T-helper 1 cell treated with Interleukin-12 subunit alpha and Interleukin-12 subunit beta and Interleukin-4 antibody, amounts not matched to agents 30 μg/mL and 1 μg/mL, for 36 hours (primary cell): ENCODE measurements around the gene HCN2.

ENCODE experiments used
- H3K27ac Mint-ChIP-seq: one replicate; pipeline ENCODE4 v1.8.0; 2021; ENCODE audit warnings: mild to moderate bottlenecking, mixed read lengths
- H3K27me3 Mint-ChIP-seq: one replicate; pipeline ENCODE4 v1.8.0; 2021; ENCODE audit warnings: low read depth, mixed read lengths
- H3K36me3 Mint-ChIP-seq: one replicate; pipeline ENCODE4 v1.8.0; 2021; ENCODE audit warnings: low read depth, mixed read lengths
- H3K4me1 Mint-ChIP-seq: one replicate; pipeline ENCODE4 v1.8.0; 2021; ENCODE audit warnings: low read depth, mixed read lengths
- H3K4me3 Mint-ChIP-seq: one replicate; pipeline ENCODE4 v1.8.0; 2021; ENCODE audit warnings: mild to moderate bottlenecking, moderate library complexity, mixed read lengths
- H3K9me3 Mint-ChIP-seq: one replicate; pipeline ENCODE4 v1.8.0; 2021; ENCODE audit warnings: mixed read lengths

HCN2 gene

DNA sequence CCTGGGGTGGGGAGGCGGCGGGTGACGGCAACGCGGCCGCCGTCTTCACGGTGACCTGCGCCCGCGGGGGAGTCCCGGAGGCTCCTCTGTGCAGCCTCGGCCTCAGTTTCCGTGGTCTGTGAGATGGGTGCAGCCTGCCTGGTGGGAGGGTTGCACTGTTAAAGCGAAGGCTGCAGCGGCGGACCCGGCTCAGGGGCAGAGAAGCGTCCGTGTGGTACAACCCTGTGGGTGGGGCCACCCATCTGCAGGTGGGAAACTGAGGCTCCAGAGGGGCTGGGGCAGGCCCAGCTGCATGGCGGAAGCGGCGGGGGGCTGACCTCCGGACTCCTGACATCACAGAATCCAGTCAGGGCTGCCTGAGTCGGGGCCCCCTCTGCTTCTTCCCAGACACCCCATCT is 50.5 kb downstream of the HCN2 start:
- H3K4me1 Mint-ChIP-seq = peaks cover 3% of the 10 kb centered on the region
- no peaks in the 10 kb centered on the region for H3K36me3 Mint-ChIP-seq
- H3K27me3 Mint-ChIP-seq = peaks cover 4% of the 10 kb centered on the region
- H3K9me3 Mint-ChIP-seq = no peaks in the 10 kb centered on the region
- no peak overlapping the region for H3K27ac Mint-ChIP-seq
- H3K4me3 Mint-ChIP-seq = no peak overlapping the region

DNA sequence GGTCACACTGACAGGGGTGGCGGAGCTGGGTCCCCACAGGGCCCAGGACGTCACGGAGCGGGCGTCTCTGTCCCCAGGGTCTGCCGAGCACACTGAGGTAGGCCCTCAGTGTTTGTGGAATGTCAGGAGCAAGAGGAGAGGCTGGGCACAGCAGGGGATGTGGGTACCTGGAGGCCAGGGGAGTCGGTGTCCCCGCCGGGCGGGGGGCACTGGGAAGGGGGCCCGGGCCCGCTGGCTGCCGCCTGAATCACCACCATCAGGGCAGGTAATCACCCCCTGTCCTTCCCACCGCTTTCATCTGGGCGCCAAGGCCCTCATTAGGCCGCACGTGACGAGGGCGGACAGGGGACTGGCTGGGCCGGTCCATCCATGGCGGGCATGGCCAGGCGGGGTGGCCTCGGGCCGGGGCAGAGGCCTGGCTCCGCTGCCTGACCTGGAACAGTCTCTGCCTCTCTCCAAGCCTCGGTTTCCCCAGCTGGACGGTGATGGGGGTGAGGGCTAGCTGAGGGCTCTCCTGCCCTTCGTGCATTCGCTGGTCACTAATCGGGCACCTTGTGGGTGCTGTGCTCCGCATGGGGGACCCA is 51.0 kb downstream of the HCN2 start:
- Mint-ChIP-seq H3K4me1 (peaks cover 3% of the 10 kb centered on the region), H3K4me3 (no peak overlapping the region), H3K27me3 (peaks cover 4% of the 10 kb centered on the region), H3K9me3 (no peaks in the 10 kb centered on the region), H3K36me3 (no peaks in the 10 kb centered on the region), H3K27ac (no peak overlapping the region)

DNA sequence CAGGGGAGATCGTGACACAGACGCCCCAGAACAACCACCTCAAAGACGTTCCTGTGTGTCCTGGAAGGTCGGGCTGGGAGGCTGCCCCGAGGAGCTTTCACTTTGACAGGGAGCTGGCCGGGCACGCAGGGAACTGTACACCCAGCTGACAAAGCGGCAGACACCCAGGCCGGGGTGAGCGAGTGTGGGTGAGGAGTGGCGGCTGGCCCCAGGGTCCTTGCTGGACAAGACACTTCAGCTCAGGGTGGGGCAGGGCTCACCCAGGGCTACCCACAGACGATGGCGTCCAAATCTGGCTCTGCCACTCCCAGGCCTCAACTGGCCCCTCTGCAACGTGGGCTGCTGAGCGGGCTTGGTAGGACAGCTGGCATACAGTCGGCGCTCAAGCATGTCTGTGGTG is 52.0 kb downstream of the HCN2 start:
- peaks cover 3% of the 10 kb centered on the region for H3K4me1 Mint-ChIP-seq
- no peak overlapping the region for H3K27ac Mint-ChIP-seq
- peaks cover 2% of the 10 kb centered on the region for H3K36me3 Mint-ChIP-seq
- H3K27me3 Mint-ChIP-seq = peaks cover 4% of the 10 kb centered on the region
- H3K9me3 Mint-ChIP-seq = no peaks in the 10 kb centered on the region
- no peak overlapping the region for H3K4me3 Mint-ChIP-seq

DNA sequence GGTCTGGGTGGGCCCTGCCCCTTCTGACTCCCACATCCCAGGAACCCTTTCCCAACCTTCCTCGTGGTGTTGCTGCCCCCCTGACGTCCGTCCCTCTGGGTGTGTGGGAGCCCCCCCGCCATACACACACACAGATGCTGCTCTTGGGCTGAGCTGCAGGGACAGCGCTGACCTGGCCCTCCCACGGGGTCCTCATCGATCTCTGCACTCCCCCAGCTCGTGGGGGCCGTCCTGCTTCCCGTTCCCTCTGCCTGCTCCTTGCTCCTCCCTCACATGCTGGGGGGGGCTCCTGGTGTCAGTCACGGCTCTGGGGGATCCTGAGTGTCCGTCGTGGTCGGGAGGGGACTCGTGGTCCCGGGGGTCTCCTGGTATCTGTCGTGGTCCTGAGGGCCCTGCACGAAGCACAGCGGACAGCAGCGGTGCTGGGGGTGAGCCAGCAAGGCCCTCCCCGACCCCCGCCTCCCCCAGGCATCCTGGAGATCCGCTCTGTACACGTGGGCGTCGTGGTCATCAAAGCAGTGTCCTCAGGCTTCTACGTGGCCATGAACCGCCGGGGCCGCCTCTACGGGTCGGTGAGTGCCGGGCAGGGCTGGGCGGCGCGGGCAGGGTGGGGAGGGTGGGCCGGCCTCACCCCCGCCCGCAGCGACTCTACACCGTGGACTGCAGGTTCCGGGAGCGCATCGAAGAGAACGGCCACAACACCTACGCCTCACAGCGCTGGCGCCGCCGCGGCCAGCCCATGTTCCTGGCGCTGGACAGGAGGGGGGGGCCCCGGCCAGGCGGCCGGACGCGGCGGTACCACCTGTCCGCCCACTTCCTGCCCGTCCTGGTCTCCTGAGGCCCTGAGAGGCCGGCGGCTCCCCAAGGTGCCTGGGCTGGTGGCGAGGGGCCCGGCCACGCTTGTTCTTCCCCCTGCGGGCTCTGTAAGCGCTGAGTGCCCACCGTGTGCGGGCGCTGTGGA is 53.4 kb downstream of the HCN2 start:
- H3K4me3 Mint-ChIP-seq = no peak overlapping the region
- no peak overlapping the region for H3K27ac Mint-ChIP-seq
- H3K27me3 Mint-ChIP-seq = no peaks in the 10 kb centered on the region
- H3K9me3 Mint-ChIP-seq = no peaks in the 10 kb centered on the region
- peaks cover 3% of the 10 kb centered on the region for H3K4me1 Mint-ChIP-seq
- H3K36me3 Mint-ChIP-seq = peaks cover 2% of the 10 kb centered on the region

DNA sequence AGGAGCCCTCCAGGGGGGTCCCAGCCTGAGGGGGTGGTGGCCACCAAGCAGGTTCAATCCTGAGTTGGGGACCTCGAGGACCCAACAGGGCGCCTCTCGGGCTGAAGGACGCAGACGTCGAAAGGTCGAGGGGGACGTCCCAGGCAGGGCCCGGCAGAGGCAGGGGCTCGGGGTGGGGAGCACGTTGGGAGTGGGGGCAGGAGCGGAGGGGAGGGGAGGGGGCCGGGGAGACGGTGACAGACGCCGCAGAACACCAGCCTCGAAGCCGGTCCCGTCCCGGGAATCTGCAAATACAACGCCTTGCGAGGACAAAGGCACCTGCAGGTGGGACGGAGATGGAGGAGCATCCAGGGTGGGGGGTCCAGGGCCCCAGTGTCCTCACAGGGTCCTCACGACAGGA is 54.1 kb downstream of the HCN2 start:
- no peaks in the 10 kb centered on the region for H3K9me3 Mint-ChIP-seq
- no peak overlapping the region for H3K27ac Mint-ChIP-seq
- H3K4me1 Mint-ChIP-seq = peaks cover 3% of the 10 kb centered on the region
- H3K27me3 Mint-ChIP-seq = no peaks in the 10 kb centered on the region
- no peak overlapping the region for H3K4me3 Mint-ChIP-seq
- peaks cover 2% of the 10 kb centered on the region for H3K36me3 Mint-ChIP-seq

DNA sequence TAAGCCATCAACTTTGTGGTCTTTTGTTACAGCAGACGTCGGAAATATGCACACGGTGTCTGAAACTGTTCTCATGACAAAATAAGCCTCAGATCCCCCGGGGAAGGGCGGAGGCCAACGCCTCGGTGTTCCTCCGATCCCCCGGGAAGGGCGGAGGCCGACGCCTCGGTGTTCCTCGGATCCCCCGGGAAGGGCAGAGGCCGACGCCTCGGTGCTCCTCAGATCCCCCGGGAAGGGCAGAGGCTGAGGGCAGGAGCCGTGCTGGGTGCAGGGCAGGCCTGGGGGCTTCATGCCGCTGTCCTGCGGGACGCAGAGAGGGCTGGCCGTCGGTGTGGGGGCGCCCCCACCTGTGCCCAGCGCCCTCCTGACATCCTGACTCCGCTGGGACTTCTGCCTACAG is 54.7 kb downstream of the HCN2 start:
- Mint-ChIP-seq H3K4me1 (peaks cover 1% of the 10 kb centered on the region), H3K27me3 (no peaks in the 10 kb centered on the region), H3K9me3 (no peaks in the 10 kb centered on the region), H3K36me3 (peaks cover 2% of the 10 kb centered on the region), H3K4me3 (no peak overlapping the region), H3K27ac (no peak overlapping the region)

DNA sequence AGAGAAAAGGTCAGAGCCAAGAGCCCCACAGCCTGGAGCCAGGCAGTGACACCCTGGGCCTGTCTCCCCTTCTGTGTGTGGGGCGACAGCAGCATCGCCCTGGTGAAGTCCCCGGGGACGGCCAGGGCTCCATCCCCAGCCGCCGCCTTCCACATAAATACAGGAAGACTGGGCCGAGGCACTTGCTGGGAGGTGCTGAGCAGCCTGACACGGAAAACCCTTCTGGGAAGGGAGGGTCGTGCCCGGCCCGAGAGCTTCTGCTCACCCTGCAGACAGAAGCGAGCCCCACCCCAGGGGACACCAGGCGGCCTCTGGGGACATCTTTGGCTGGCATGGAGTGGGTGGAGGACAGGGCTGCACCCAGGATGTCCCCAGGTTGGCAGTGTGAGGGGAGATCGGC is 55.1 kb downstream of the HCN2 start:
- Mint-ChIP-seq H3K27me3 (no peaks in the 10 kb centered on the region), H3K27ac (no peak overlapping the region), H3K36me3 (peaks cover 2% of the 10 kb centered on the region), H3K9me3 (no peaks in the 10 kb centered on the region), H3K4me3 (no peak overlapping the region), H3K4me1 (no peaks in the 10 kb centered on the region)

DNA sequence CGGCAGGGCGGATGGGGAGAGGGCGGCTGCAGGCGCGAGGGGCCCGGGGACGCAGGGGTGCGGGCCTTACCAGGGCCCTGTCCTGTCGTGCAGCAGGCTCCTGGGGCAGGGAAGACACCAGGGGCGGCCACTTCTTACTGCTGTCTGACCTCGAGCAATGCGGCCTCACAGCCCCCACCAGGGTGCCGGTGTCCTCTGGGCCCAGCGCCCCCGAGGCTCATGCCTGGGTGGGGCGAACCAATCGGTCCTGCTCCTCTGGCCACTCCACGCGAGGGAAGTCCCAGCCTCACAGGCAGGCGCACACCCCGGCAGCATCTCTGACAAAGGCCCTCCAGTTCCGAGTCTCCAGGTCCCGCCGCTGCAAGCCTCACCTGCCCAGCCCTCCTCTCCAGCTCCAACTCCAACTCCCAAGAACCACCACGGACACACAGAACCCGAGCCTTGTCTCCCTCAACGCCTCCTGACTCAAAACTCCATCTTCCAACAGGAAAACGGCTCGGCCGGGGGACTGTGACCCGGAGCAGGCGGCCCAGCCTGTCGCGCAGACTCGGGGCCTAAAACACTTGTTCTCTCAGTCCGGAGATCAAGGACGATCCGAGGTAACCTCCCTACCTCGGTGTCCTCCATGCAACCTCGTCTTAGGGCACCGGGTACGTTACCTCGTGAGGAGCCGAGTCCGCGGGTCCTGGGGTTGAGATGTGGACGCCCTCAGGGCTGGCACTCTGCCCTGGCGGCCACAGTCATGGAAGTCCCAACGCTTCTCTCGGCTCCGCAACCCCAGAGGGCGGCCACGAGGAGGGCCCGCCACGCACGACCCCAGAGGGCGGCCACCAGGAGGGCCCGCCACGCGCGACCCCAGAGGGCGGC is 56.5 kb downstream of the HCN2 start:
- no peak overlapping the region for H3K4me3 Mint-ChIP-seq
- no peak overlapping the region for H3K27ac Mint-ChIP-seq
- no peaks in the 10 kb centered on the region for H3K4me1 Mint-ChIP-seq
- peaks cover 5% of the 10 kb centered on the region for H3K36me3 Mint-ChIP-seq
- no peaks in the 10 kb centered on the region for H3K9me3 Mint-ChIP-seq
- no peaks in the 10 kb centered on the region for H3K27me3 Mint-ChIP-seq

DNA sequence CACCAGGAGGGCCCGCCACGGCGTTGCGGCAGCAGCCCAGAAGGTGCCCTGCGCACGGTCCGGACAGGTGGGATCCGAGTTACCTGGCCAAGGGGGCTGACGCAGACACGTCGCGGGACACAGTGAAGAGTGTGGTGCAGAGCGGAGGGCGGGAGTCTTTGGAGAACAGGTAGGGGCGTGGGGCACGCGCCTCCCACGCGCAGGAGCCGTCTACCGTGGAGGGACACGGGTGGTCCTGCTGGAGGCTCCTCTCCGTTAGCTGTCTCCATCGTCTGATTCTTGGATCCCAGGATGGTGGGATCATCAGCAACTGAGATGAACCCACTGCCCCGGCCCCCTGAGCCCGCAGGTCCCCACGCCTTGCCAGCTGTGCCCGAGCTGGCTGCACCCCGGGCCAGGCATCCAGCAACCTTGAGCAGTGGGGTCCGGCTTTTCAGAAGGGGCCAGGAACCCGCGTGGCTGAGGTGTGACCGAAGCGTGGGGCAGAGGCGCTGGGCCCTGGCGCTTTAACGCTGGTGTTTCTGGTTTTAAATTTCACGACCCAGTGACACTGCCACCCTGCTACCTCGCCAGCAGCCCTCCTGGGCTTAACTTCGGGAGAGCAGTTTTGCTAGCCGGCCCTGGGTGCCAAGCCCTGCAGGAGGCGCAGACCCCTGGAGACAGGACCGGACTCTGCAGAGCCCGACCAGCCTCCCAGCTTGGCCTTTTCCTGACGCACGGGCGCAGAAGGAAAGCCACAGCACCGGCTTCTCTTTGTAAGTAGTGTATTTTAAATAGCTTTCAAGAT is 57.3 kb downstream of the HCN2 start:
- Mint-ChIP-seq H3K4me1 (no peaks in the 10 kb centered on the region), H3K27me3 (no peaks in the 10 kb centered on the region), H3K36me3 (peaks cover 5% of the 10 kb centered on the region), H3K27ac (no peak overlapping the region), H3K9me3 (no peaks in the 10 kb centered on the region), H3K4me3 (no peak overlapping the region)

DNA sequence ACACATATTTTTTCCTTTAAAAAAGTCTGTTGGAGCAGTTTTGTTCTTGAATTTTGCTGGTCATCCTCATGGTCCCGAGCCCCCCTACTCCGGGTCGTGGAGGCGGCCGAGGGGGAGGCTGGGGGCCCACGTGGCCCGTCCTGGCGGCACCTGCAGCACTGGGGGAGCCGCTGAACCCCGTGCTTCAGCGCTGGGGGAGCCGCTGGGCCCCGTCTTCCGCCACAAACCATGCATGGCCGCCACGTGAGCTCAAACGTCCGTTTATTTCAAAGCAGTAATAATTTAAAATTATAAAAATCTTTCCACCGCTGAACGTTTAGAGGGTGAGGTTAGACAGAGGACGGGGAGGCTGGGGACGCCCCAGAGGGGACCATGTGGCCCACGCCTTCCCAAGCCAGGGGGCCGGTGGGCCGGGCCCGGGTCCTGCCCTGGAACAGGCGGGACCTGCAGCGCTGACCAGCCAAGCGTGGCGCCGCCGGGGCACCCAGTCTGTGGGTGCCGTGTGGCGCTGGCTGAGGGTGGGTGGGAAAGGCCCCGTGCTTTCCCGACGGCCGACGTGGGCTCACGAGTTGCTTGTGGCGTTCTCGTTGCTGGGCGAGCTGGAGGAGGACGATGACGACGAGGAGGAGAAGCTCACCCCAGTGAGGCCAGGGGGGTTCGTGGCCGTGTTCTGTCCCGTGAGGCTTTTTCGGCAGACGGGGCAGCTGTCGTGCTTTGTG is 58.0 kb downstream of the HCN2 start:
- H3K36me3 Mint-ChIP-seq = peaks cover 5% of the 10 kb centered on the region
- H3K4me3 Mint-ChIP-seq = no peak overlapping the region
- no peaks in the 10 kb centered on the region for H3K27me3 Mint-ChIP-seq
- no peak overlapping the region for H3K27ac Mint-ChIP-seq
- H3K4me1 Mint-ChIP-seq = no peaks in the 10 kb centered on the region
- no peaks in the 10 kb centered on the region for H3K9me3 Mint-ChIP-seq

DNA sequence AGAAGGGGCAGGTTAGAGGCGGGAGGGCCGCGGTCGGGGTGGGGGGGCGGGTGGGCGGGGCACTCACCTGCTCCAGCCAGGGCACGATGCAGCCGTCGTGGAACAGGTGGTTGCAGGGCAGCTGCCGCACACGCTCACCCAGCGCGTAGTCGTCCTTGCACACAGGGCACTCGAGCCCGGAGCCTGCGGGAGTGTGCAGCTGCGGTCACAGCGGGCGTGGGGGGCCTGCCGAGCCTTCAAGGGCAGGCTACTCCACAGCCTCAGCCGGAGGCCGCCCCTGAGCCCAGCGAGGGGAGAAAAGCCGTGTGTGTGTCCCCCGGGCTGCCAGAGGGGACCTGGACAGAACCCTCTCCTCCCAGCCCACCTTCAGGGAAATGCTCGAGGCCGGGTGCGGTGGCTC is 58.6 kb downstream of the HCN2 start:
- Mint-ChIP-seq H3K4me1 (no peaks in the 10 kb centered on the region), H3K36me3 (peaks cover 5% of the 10 kb centered on the region), H3K27me3 (no peaks in the 10 kb centered on the region), H3K4me3 (no peak overlapping the region), H3K9me3 (no peaks in the 10 kb centered on the region), H3K27ac (no peak overlapping the region)

DNA sequence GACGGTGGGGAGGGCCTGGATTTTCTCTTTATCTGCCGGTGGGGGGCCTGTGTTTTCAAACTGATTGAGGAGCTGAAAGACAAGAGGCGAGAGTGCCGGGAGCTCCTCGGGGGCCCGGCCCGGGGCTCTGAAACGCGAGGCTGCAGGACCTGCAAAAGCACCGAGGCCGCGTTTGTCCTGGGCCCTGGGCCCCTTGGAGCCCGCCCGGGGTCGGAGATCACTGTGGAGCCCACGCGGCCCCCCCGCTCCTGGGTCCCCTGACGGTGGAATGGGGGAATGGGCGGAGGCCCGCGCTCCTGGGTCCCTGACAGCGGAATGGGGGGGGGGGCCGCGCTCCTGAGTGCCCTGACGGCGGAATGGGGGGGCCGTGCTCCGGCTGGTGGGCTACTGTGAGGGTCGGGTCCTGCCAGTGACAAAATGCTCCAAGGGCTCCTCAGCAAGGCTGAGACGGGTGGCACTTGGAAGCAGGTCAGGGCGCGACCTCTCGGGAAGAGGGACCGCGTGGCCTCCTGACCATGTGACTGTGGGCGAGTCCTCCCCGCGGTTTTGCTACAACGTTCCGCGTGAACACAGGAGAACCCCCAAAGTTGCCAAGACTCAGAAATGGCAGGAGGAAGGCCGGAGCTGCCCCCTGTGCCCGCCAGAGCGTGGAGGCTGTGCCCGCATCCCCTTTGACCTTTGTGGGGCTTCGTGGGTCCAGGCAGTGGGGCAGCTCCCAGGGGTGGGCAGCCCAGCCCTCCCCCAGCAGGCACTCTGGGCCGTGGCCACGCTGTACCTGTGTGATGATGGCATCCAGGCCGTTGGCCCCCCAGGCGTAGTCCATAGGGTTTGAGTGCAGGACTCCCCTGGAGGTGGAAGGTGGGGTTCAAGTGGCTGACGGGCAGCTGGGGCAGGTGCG is 59.5 kb downstream of the HCN2 start:
- no peaks in the 10 kb centered on the region for H3K9me3 Mint-ChIP-seq

DNA sequence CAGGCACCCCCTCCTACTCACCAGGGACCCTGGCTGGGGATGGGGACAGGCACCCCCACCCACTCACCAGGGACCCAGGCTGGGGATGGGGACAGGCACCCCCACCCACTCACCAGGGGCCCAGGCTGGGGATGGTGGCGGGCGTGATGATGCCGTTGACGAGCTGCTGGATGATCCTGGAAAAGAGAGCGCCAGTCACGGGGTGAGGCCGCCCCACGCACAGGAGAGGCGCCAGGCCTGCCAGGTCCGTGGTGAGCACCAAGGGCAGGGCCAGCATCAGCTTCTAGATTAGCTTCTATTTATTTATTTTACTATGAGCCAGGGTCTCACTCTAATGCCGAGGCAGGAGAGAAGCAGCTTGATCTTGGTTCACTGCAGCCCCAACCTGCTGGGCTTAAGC is 60.4 kb downstream of the HCN2 start:
- H3K36me3 Mint-ChIP-seq = peaks cover 15% of the 10 kb centered on the region
- H3K27ac Mint-ChIP-seq = no peak overlapping the region
- no peak overlapping the region for H3K4me3 Mint-ChIP-seq
- no peaks in the 10 kb centered on the region for H3K27me3 Mint-ChIP-seq
- H3K9me3 Mint-ChIP-seq = no peaks in the 10 kb centered on the region
- peaks cover 4% of the 10 kb centered on the region for H3K4me1 Mint-ChIP-seq

More for the DNA sequence above, 59.5 kb downstream of the HCN2 start:
- Mint-ChIP-seq H3K36me3 (peaks cover 9% of the 10 kb centered on the region), H3K4me1 (no peaks in the 10 kb centered on the region), H3K27me3 (no peaks in the 10 kb centered on the region), H3K27ac (no peak overlapping the region), H3K4me3 (no peak overlapping the region)
